Epithelial cell of esophagus (primary cell): Measurements from ENCODE around the gene RPS21.
A peak's percentile ranks its signal among the peaks of the same experiment; 100 is the strongest.

ENCODE experiments used
- DNase-seq: peaks from one replicate; pipeline ENCODE4 v3.0.0; 2010; ENCODE audit warnings: low read depth
- H3K4me3 ChIP-seq: 2 replicates; pipeline ENCODE4 v1.5.1; 2011; ENCODE audit warnings: mild to moderate bottlenecking, low read length, control low read depth
- TF ChIP-seq, protein P1 (sequence below): IDR thresholded peaks from 2 replicates; pipeline ENCODE4 v1.5.1; 2011; ENCODE audit warnings: low read depth, mild to moderate bottlenecking, low read length, control low read depth, inconsistent platforms; ENCODE audit not compliant: insufficient read depth; ENCODE audit errors: missing control alignments

RPS21 gene

GRCh38 chr20:62401331-62401779, 14.5 kb downstream of the RPS21 start:
- DNase-seq: peak; percentile 28
- H3K4me3 ChIP-seq: no peak overlapping the region
- TF ChIP-seq, protein P1, sequence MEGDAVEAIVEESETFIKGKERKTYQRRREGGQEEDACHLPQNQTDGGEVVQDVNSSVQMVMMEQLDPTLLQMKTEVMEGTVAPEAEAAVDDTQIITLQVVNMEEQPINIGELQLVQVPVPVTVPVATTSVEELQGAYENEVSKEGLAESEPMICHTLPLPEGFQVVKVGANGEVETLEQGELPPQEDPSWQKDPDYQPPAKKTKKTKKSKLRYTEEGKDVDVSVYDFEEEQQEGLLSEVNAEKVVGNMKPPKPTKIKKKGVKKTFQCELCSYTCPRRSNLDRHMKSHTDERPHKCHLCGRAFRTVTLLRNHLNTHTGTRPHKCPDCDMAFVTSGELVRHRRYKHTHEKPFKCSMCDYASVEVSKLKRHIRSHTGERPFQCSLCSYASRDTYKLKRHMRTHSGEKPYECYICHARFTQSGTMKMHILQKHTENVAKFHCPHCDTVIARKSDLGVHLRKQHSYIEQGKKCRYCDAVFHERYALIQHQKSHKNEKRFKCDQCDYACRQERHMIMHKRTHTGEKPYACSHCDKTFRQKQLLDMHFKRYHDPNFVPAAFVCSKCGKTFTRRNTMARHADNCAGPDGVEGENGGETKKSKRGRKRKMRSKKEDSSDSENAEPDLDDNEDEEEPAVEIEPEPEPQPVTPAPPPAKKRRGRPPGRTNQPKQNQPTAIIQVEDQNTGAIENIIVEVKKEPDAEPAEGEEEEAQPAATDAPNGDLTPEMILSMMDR: peak; percentile 52

- no peak overlapping the region for H3K4me3 ChIP-seq
- TF ChIP-seq, protein P1: no peak
- no peak for DNase-seq
Measured at GRCh38 chr20:62402456-62403150, 15.7 kb downstream of the RPS21 start.

GRCh38 chr20:62403331-62403730, 16.4 kb downstream of the RPS21 start:
- TF ChIP-seq, protein P1: no peak
- no peak for DNase-seq

DNA sequence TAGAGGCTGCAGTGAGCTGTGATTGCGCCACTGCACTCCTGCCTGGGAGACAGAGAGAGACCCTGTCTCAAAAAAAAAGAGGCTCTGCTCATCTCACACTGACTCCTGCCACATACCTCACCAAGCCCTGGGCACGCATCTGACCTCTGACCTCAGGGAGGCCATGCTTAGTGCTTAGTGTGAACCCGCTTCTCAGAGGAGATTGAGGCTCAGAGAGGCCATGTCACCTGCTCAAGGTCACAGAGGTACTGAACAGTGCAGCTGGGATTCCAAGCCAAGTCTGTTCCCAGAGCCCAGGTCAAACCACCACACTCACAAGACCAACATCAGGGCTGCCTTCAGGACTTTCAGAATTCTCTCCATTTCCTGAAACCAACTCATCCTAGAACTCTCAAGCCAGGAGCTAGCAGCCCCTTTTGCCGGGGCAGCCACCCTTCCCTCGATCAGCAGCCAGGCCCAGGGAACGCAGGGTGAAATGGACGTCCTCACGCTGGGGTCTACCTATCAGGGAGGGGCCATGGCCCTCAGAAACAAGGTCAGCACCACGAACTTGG, 17.3 kb downstream of the RPS21 start:
- H3K4me3 ChIP-seq: no peak overlapping the region

More at GRCh38 chr20:62403331-62403730, 16.4 kb downstream of the RPS21 start:
- H3K4me3 ChIP-seq: no peak overlapping the region

DNA sequence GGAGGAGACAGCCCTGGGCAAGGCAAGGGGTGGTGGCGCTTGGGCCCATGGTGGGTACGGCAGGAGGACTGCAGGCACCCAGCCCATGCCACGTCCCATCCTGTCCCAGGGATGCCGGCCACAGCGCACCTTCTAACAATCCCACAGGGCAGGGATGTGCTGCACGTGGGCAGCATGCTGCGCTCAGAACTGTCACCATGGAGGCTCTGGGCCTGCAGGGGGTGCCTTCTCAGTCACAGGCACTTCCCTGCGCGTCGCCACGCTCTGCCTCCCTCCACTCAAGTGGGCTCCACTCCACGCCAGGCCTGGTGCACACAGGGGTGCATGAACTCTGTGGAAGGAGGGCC, 17.8 kb downstream of the RPS21 start:
- TF ChIP-seq, protein P1: no peak
- no peak overlapping the region for H3K4me3 ChIP-seq
- DNase-seq: no peak

More for the DNA sequence above, 17.3 kb downstream of the RPS21 start:
- TF ChIP-seq, protein P1: no peak
- DNase-seq: no peak

GRCh38 chr20:62405108-62405980, 18.4 kb downstream of the RPS21 start:
- H3K4me3 ChIP-seq: no peak overlapping the region
- peak; percentile 44 for DNase-seq
- TF ChIP-seq, protein P1: peak; percentile 40
